ENCODE measurements around the gene SLC11A2.

GRCh38 chr12:50999093-50999492 is 27.1 kb downstream of the SLC11A2 start:
- no peak for TF ChIP-seq POLR2A (IDR thresholded peaks at IDR 0.05)
- TF ChIP-seq CTCF (IDR thresholded peaks at IDR 0.05) = no peak
